Measurements from ENCODE around the gene GGCX.

DNA sequence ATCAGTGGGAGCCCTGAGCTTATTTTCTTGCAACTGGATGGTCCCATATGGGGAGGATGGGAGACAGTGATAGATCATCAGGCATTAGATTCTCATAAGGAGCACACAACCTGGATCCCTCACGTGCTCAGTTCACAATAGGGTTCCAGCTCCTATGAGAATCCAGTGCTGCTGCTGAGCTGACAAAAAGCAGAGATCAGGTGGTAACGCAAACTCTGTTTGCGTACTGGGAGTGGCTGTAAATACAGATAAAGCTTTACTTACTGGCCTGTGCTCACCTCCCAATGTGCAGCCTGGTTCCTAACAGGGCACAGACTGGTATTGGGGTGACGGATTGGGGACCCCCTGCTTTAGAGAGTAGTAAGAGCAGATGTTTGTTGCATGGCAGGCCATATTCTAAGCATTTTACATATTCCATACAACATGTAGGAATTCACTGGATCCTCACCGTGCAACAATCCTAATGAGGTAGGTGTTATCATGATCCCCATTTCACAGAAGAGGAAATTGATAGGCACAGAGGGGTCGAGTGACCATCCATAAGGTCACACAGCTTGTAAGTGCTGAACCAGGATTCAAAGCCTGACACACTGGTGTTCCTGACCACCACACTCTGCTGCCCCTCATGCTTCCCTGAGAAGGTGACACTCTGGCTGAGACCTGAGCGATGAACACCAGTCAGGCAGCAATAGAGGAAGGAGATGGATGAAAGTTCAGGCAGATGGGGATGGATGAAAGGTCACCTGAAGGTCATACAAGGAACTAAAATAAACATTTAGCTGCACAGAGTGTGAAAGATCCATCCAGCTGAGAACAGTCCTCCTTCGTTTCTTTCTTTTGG, 38.0 kb downstream of the GGCX start:
- TF ChIP-seq, protein P1, sequence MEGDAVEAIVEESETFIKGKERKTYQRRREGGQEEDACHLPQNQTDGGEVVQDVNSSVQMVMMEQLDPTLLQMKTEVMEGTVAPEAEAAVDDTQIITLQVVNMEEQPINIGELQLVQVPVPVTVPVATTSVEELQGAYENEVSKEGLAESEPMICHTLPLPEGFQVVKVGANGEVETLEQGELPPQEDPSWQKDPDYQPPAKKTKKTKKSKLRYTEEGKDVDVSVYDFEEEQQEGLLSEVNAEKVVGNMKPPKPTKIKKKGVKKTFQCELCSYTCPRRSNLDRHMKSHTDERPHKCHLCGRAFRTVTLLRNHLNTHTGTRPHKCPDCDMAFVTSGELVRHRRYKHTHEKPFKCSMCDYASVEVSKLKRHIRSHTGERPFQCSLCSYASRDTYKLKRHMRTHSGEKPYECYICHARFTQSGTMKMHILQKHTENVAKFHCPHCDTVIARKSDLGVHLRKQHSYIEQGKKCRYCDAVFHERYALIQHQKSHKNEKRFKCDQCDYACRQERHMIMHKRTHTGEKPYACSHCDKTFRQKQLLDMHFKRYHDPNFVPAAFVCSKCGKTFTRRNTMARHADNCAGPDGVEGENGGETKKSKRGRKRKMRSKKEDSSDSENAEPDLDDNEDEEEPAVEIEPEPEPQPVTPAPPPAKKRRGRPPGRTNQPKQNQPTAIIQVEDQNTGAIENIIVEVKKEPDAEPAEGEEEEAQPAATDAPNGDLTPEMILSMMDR (IDR thresholded peaks at IDR 0.05) = no peak
- no peak for TF ChIP-seq POLR2A (IDR thresholded peaks at IDR 0.05)

Measured in adrenal gland (tissue), 5 donors.